Measurements from ENCODE around the gene PRR20G. TPM values are rescaled to one million over a fixed set of nuclear protein-coding genes. Genes with fewer than 3 reads are reported as not detected.

Gene PRR20G
- total and polyA plus RNA-seq, 2 experiments from 2014 or later: 0.39 TPM; not detected in 1

DNA sequence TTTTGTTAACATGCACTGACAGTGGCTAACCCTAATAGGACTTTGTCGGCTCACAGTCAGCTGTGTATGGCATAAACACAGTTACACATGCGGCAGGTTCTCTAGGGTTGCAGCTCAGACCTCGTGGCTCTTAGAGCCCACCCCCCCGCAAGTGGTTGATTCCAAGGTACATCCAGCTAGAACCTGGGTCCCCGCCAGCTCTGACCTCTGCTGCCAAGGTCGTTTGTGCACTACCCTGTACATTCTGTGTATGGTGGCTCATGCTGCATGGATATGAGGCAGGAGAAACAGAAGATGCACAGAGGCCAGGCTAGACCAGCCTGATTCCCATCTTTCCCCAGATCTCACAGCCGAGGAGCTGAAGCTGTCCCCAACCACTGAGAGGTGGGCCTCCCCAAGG lies 25.9 kb downstream of the PRR20G start (continued):
- TF ChIP-seq, protein P1, sequence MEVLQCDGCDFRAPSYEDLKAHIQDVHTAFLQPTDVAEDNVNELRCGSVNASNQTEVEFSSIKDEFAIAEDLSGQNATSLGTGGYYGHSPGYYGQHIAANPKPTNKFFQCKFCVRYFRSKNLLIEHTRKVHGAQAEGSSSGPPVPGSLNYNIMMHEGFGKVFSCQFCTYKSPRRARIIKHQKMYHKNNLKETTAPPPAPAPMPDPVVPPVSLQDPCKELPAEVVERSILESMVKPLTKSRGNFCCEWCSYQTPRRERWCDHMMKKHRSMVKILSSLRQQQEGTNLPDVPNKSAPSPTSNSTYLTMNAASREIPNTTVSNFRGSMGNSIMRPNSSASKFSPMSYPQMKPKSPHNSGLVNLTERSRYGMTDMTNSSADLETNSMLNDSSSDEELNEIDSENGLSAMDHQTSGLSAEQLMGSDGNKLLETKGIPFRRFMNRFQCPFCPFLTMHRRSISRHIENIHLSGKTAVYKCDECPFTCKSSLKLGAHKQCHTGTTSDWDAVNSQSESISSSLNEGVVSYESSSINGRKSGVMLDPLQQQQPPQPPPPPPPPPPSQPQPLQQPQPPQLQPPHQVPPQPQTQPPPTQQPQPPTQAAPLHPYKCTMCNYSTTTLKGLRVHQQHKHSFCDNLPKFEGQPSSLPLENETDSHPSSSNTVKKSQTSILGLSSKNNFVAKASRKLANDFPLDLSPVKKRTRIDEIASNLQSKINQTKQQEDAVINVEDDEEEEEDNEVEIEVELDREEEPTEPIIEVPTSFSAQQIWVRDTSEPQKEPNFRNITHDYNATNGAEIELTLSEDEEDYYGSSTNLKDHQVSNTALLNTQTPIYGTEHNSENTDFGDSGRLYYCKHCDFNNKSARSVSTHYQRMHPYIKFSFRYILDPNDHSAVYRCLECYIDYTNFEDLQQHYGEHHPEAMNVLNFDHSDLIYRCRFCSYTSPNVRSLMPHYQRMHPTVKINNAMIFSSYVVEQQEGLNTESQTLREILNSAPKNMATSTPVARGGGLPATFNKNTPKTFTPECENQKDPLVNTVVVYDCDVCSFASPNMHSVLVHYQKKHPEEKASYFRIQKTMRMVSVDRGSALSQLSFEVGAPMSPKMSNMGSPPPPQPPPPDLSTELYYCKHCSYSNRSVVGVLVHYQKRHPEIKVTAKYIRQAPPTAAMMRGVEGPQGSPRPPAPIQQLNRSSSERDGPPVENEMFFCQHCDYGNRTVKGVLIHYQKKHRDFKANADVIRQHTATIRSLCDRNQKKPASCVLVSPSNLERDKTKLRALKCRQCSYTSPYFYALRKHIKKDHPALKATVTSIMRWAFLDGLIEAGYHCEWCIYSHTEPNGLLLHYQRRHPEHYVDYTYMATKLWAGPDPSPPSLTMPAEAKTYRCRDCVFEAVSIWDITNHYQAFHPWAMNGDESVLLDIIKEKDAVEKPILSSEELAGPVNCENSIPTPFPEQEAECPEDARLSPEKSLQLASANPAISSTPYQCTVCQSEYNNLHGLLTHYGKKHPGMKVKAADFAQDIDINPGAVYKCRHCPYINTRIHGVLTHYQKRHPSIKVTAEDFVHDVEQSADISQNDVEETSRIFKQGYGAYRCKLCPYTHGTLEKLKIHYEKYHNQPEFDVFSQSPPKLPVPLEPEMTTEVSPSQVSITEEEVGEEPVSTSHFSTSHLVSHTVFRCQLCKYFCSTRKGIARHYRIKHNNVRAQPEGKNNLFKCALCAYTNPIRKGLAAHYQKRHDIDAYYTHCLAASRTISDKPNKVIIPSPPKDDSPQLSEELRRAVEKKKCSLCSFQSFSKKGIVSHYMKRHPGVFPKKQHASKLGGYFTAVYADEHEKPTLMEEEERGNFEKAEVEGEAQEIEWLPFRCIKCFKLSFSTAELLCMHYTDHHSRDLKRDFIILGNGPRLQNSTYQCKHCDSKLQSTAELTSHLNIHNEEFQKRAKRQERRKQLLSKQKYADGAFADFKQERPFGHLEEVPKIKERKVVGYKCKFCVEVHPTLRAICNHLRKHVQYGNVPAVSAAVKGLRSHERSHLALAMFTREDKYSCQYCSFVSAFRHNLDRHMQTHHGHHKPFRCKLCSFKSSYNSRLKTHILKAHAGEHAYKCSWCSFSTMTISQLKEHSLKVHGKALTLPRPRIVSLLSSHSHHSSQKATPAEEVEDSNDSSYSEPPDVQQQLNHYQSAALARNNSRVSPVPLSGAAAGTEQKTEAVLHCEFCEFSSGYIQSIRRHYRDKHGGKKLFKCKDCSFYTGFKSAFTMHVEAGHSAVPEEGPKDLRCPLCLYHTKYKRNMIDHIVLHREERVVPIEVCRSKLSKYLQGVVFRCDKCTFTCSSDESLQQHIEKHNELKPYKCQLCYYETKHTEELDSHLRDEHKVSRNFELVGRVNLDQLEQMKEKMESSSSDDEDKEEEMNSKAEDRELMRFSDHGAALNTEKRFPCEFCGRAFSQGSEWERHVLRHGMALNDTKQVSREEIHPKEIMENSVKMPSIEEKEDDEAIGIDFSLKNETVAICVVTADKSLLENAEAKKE (CRISPR knock-in tag; IDR thresholded peaks at IDR 0.05): no peak
- TF ChIP-seq, protein P2, sequence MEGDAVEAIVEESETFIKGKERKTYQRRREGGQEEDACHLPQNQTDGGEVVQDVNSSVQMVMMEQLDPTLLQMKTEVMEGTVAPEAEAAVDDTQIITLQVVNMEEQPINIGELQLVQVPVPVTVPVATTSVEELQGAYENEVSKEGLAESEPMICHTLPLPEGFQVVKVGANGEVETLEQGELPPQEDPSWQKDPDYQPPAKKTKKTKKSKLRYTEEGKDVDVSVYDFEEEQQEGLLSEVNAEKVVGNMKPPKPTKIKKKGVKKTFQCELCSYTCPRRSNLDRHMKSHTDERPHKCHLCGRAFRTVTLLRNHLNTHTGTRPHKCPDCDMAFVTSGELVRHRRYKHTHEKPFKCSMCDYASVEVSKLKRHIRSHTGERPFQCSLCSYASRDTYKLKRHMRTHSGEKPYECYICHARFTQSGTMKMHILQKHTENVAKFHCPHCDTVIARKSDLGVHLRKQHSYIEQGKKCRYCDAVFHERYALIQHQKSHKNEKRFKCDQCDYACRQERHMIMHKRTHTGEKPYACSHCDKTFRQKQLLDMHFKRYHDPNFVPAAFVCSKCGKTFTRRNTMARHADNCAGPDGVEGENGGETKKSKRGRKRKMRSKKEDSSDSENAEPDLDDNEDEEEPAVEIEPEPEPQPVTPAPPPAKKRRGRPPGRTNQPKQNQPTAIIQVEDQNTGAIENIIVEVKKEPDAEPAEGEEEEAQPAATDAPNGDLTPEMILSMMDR (conservative IDR thresholded peaks at IDR 0.05; ENCODE audit: low read depth in 2 of 2): no peak
- TF ChIP-seq POLR2AphosphoS5 (IDR thresholded peaks at IDR 0.05; ENCODE audit: low read depth) (no peak), NANOG (IDR thresholded peaks at IDR 0.05; ENCODE audit: borderline replicate concordance) (no peak)
- TF ChIP-seq, protein P3, sequence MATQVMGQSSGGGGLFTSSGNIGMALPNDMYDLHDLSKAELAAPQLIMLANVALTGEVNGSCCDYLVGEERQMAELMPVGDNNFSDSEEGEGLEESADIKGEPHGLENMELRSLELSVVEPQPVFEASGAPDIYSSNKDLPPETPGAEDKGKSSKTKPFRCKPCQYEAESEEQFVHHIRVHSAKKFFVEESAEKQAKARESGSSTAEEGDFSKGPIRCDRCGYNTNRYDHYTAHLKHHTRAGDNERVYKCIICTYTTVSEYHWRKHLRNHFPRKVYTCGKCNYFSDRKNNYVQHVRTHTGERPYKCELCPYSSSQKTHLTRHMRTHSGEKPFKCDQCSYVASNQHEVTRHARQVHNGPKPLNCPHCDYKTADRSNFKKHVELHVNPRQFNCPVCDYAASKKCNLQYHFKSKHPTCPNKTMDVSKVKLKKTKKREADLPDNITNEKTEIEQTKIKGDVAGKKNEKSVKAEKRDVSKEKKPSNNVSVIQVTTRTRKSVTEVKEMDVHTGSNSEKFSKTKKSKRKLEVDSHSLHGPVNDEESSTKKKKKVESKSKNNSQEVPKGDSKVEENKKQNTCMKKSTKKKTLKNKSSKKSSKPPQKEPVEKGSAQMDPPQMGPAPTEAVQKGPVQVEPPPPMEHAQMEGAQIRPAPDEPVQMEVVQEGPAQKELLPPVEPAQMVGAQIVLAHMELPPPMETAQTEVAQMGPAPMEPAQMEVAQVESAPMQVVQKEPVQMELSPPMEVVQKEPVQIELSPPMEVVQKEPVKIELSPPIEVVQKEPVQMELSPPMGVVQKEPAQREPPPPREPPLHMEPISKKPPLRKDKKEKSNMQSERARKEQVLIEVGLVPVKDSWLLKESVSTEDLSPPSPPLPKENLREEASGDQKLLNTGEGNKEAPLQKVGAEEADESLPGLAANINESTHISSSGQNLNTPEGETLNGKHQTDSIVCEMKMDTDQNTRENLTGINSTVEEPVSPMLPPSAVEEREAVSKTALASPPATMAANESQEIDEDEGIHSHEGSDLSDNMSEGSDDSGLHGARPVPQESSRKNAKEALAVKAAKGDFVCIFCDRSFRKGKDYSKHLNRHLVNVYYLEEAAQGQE (IDR thresholded peaks at IDR 0.05; ENCODE audit: unreplicated experiment): no peak

Data from GM23338 (cell line).